ENCODE data around the gene SPINK7. TPM values are rescaled to one million over a fixed set of nuclear protein-coding genes. Genes with fewer than 3 reads are reported as not detected.
A peak's percentile ranks its signal among the peaks of the same experiment; 100 is the strongest.

SPINK7 gene
- total RNA-seq, 1 experiment from 2014 or later = not detected

GRCh38 chr5:148352696-148353095 lies 40.5 kb downstream of the SPINK7 start:
- CTCF ChIA-PET = no interaction called here
- intact Hi-C loops (cut with micrococcal nuclease) = no loop called here
- H3K9ac ChIP-seq (ENCODE audit: low read length) = no peak overlapping the region
- no peaks in the 10 kb centered on the region for H3K27me3 ChIP-seq (ENCODE audit: insufficient read depth, low read length)
- H3K79me2 ChIP-seq (ENCODE audit: insufficient read depth, low read length) = no peaks in the 10 kb centered on the region
- no TSS peak for BruUV-seq (replicated peaks)
- H3K9me3 ChIP-seq (ENCODE audit: control insufficient read depth in 1 of 2, insufficient read depth in 1 of 2, low read depth in 1 of 2, low read length in 2 of 2) = no peaks in the 10 kb centered on the region
- RAD21 ChIA-PET (ENCODE audit: low non-redundant PET in 1 of 2, low total read pairs in 2 of 2, uncharacterized antibody in 2 of 2, unreplicated experiment in 2 of 2) = no interaction called here
- H3K9me2 ChIP-seq (ENCODE audit: insufficient read depth) = no peaks in the 10 kb centered on the region
- no peaks in the 10 kb centered on the region for H3K4me1 ChIP-seq (ENCODE audit: control insufficient read depth in 1 of 2, insufficient read depth in 2 of 2, low read length in 2 of 2)
- no peak overlapping the region for H3K4me2 ChIP-seq (ENCODE audit: low read length)
- H3K36me3 ChIP-seq (ENCODE audit: control insufficient read depth in 1 of 2, insufficient read depth in 2 of 2, low read length in 2 of 2) = no peaks in the 10 kb centered on the region
- H3K27ac ChIP-seq (ENCODE audit: low read depth, low read length) = no peak overlapping the region
- H2AFZ ChIP-seq (ENCODE audit: low read depth, low read length, poor library complexity, severe bottlenecking) = no peak overlapping the region
- no peak for ATAC-seq
- no peak for TF ChIP-seq POLR2AphosphoS5 (IDR thresholded peaks at IDR 0.05; ENCODE audit: low read depth, low read length)
- H4K20me1 ChIP-seq (ENCODE audit: insufficient read depth) = no peaks in the 10 kb centered on the region
- no peak overlapping the region for H3K4me3 ChIP-seq (replicated peaks in 1 of 2; ENCODE audit: low read depth in 1 of 2, low read length in 2 of 2)
- POLR2A ChIA-PET = no interaction called here
- no peak for DNase-seq (ENCODE audit: low read depth, low spot score)

GRCh38 chr5:148353634-148354033 lies 41.4 kb downstream of the SPINK7 start:
- Histone ChIP-seq H3K27ac (ENCODE audit: low read depth, low read length) (no peak overlapping the region), H3K4me3 (replicated peaks in 1 of 2; ENCODE audit: low read depth in 1 of 2, low read length in 2 of 2) (no peak overlapping the region), H3K79me2 (ENCODE audit: insufficient read depth, low read length) (no peaks in the 10 kb centered on the region), H2AFZ (ENCODE audit: low read depth, low read length, poor library complexity, severe bottlenecking) (no peak overlapping the region), H3K9me2 (ENCODE audit: insufficient read depth) (no peaks in the 10 kb centered on the region), H4K20me1 (ENCODE audit: insufficient read depth) (no peaks in the 10 kb centered on the region), H3K9me3 (ENCODE audit: control insufficient read depth in 1 of 2, insufficient read depth in 1 of 2, low read depth in 1 of 2, low read length in 2 of 2) (no peaks in the 10 kb centered on the region), H3K4me2 (ENCODE audit: low read length) (no peak overlapping the region), H3K4me1 (ENCODE audit: control insufficient read depth in 1 of 2, insufficient read depth in 2 of 2, low read length in 2 of 2) (no peaks in the 10 kb centered on the region), H3K36me3 (ENCODE audit: control insufficient read depth in 1 of 2, insufficient read depth in 2 of 2, low read length in 2 of 2) (no peaks in the 10 kb centered on the region), H3K9ac (ENCODE audit: low read length) (no peak overlapping the region), H3K27me3 (ENCODE audit: insufficient read depth, low read length) (no peaks in the 10 kb centered on the region)
- CTCF ChIA-PET = no interaction called here
- TF ChIP-seq, protein P1, sequence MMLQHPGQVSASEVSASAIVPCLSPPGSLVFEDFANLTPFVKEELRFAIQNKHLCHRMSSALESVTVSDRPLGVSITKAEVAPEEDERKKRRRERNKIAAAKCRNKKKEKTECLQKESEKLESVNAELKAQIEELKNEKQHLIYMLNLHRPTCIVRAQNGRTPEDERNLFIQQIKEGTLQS (IDR thresholded peaks at IDR 0.05) = no peak
- TF ChIP-seq SRF (IDR thresholded peaks at IDR 0.05; ENCODE audit: low read depth) (no peak), POLR2A (IDR thresholded peaks at IDR 0.05; ENCODE audit: borderline replicate concordance, extremely low read depth, insufficient read depth, insufficient read length) (no peak), CBX3 (IDR thresholded peaks at IDR 0.05; ENCODE audit: low read depth) (no peak), RAD21 (IDR thresholded peaks at IDR 0.05; ENCODE audit: low read depth) (peak; percentile 42), EZH2 (IDR thresholded peaks at IDR 0.05) (no peak), SIN3A (IDR thresholded peaks at IDR 0.05; ENCODE audit: low read depth) (no peak)
- TF ChIP-seq, protein P2, sequence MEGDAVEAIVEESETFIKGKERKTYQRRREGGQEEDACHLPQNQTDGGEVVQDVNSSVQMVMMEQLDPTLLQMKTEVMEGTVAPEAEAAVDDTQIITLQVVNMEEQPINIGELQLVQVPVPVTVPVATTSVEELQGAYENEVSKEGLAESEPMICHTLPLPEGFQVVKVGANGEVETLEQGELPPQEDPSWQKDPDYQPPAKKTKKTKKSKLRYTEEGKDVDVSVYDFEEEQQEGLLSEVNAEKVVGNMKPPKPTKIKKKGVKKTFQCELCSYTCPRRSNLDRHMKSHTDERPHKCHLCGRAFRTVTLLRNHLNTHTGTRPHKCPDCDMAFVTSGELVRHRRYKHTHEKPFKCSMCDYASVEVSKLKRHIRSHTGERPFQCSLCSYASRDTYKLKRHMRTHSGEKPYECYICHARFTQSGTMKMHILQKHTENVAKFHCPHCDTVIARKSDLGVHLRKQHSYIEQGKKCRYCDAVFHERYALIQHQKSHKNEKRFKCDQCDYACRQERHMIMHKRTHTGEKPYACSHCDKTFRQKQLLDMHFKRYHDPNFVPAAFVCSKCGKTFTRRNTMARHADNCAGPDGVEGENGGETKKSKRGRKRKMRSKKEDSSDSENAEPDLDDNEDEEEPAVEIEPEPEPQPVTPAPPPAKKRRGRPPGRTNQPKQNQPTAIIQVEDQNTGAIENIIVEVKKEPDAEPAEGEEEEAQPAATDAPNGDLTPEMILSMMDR (IDR thresholded peaks at IDR 0.05 in 2 of 3, conservative IDR thresholded peaks at IDR 0.05 in 1 of 3; ENCODE audit: borderline replicate concordance in 1 of 3, insufficient read depth in 1 of 3, low read depth in 2 of 3, low read length in 2 of 3) = peak in 2 of 3 experiments; percentile 19 to 23; a peak in 2 of 6 replicates
- POLR2A ChIA-PET = no interaction called here
- intact Hi-C loops (cut with micrococcal nuclease) = no loop called here
- no peak for DNase-seq (ENCODE audit: low read depth, low spot score)
- RAD21 ChIA-PET (ENCODE audit: low non-redundant PET in 1 of 2, low total read pairs in 2 of 2, uncharacterized antibody in 2 of 2, unreplicated experiment in 2 of 2) = no interaction called here
- BruUV-seq (replicated peaks) = no TSS peak
- ATAC-seq = no peak
